ENCODE data around the gene TFIP11.

DNA sequence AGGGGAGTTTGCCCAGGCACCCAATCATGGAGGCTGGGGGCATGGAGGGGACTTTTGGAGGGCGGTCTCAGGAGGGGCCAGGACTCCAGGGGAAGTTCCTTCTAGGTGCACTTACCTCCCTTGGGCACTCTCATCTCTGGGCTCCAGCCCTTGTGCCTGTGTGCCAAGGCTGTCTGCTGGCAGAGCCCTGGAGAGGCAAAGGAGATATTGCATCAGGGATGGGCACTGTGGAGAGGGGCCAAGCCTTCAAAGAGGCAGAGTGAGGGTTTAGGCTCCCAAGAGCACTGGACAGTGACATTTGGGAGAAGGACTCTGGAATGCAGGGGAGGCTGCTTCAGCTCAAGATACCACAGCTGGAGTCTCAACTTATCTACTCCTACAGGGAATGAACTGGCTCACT lies 32.2 kb upstream of the TFIP11 start:
- no peak for TF ChIP-seq SRF (IDR thresholded peaks at IDR 0.05; ENCODE audit: low read depth, low read length)
- no peak for TF ChIP-seq POLR2A (IDR thresholded peaks at IDR 0.05; ENCODE audit: control extremely low read depth in 1 of 2, low read depth in 2 of 2, low read length in 2 of 2)
